Left lung (tissue), 10 donors: ENCODE results near the gene ANKRD9. TPM values are rescaled to one million over a fixed set of nuclear protein-coding genes. Genes with fewer than 3 reads are reported as not detected.

Experiments
- ATAC-seq: fragments of 200-7000 bp; cut with Tn5 transposase; one replicate; pipeline ENCODE4 v1.9.1; 2020; ENCODE audit warnings: moderate library complexity
- DNase-seq, 4 donors: peaks; one replicate each; pipeline ENCODE4 v3.0.0-alpha.2; 2013 to 2020
- H3K27ac ChIP-seq, 2 donors: fragments of 200-600 bp; sonication (generic) in 1 of 2; one replicate each; pipeline versions ENCODE4 v1.5.0 to v1.8.0; 2020 to 2021
- H3K27me3 ChIP-seq, 2 donors: fragments of 200-600 bp; sonication (generic) in 1 of 2; one replicate each; pipeline versions ENCODE4 v1.5.0 to v1.8.0; 2020 to 2021
- H3K36me3 ChIP-seq, 2 donors: fragments of 200-600 bp; sonication (generic) in 1 of 2; one replicate each; pipeline versions ENCODE4 v1.5.0 to v1.8.0; 2020 to 2021
- H3K4me1 ChIP-seq, 2 donors: fragments of 200-600 bp; one replicate each; pipeline ENCODE4 v1.8.0; 2021
- H3K4me3 ChIP-seq, 2 donors: fragments of 200-600 bp; sonication (generic) in 1 of 2; one replicate each; pipeline versions ENCODE4 v1.5.0 to v1.8.0; 2020 to 2021; ENCODE audit warnings: mild to moderate bottlenecking in 1 of 2
- H3K9me3 ChIP-seq, 2 donors: fragments of 200-600 bp; sonication (generic) in 1 of 2; one replicate each; pipeline versions ENCODE4 v1.5.0 to v1.8.0; 2020 to 2021
- CTCF ChIP-seq, 2 donors: fragments of 200-600 bp; sonication (generic) in 1 of 2; IDR thresholded peaks; one replicate each; pipeline versions ENCODE4 v1.5.0 to v1.8.0; 2021; ENCODE audit warnings: antibody characterized with exemption in 2 of 2
- intact Hi-C, 2 donors: fragments of 100-400 bp; cut with DNase I; formaldehyde crosslinking; loops; one replicate each; pipeline versions ENCODE4 v1.11.2 to v1.14.2; 2022
- polyA plus RNA-seq, 6 donors: library from polyadenylated mRNA; unstranded; fragments of 120-200 nt; gene quantifications; one replicate each; pipeline ENCODE4 v1.2.1, GENCODE V29; 2013; ENCODE audit not compliant: insufficient read length in 6 of 6
- total RNA-seq, 2 donors: library from RNA; stranded (reverse); fragmentation: NEBNext Ultra II Directional; extraction: Animal tissue kit (Norgen Biotek cat#: 25700); gene quantifications; one replicate each; pipeline ENCODE4 v1.2.1, GENCODE V29; 2021
- donor health status: DM: no; HTN: yes; CAD: no.
- donor health status: DM: no; HTN: no; CAD: no.

The ANKRD9 gene
- total and polyA plus RNA-seq, 8 donors: 3.4 to 32.3 (median 4.8) TPM

- intact Hi-C loops: no loop called here
- Histone ChIP-seq H3K9me3 (no peaks in the 10 kb centered on the region), H3K36me3 (peaks cover 0 to 11% of the 10 kb centered on the region in 2 donors), H3K27me3 (no peaks in the 10 kb centered on the region), H3K4me1 (peaks cover 0 to 26% of the 10 kb centered on the region in 2 donors), H3K4me3 (peak overlapping the region; percentile 40 to 53), H3K27ac (peak overlapping the region; percentile 47 to 67)
- DNase-seq (no peak), ATAC-seq (peak; percentile 19)
- TF ChIP-seq CTCF (IDR thresholded peaks at IDR 0.05): no peak
Measured at GRCh38 chr14:102508410-102508773, 1.2 kb downstream of the ANKRD9 start.

DNA sequence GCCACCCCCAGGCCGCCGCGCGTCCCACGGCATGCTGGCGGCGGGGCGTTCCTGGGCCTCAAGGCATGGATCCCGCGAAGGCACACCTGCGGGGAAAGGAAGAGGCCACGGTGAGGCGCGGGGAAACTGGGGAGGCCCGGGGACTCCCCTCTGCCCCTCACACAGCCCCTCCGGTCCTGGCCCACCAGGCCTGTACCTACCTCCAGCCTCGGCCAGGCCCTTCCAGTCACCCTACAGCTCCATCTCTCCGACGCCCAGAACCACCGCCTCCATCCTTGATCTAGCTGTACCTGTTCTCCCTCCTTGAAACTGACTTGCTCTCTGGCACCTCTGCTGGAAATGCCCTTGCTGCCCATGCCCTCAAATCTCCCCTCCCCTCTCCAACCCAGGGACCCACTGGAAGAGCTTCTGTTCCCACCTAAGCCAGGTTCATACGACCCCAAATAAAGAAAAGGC lies 1.7 kb downstream of the ANKRD9 start:
- no peak overlapping the region for H3K4me3 ChIP-seq
- peaks cover 0 to 26% of the 10 kb centered on the region in 2 donors for H3K4me1 ChIP-seq
- ATAC-seq: no peak
- no peak for DNase-seq
- H3K27ac ChIP-seq: no peak overlapping the region
- no peaks in the 10 kb centered on the region for H3K9me3 ChIP-seq
- peaks cover 0 to 11% of the 10 kb centered on the region in 2 donors for H3K36me3 ChIP-seq
- intact Hi-C loops: no loop called here
- TF ChIP-seq CTCF (IDR thresholded peaks at IDR 0.05): no peak
- no peaks in the 10 kb centered on the region for H3K27me3 ChIP-seq

DNA sequence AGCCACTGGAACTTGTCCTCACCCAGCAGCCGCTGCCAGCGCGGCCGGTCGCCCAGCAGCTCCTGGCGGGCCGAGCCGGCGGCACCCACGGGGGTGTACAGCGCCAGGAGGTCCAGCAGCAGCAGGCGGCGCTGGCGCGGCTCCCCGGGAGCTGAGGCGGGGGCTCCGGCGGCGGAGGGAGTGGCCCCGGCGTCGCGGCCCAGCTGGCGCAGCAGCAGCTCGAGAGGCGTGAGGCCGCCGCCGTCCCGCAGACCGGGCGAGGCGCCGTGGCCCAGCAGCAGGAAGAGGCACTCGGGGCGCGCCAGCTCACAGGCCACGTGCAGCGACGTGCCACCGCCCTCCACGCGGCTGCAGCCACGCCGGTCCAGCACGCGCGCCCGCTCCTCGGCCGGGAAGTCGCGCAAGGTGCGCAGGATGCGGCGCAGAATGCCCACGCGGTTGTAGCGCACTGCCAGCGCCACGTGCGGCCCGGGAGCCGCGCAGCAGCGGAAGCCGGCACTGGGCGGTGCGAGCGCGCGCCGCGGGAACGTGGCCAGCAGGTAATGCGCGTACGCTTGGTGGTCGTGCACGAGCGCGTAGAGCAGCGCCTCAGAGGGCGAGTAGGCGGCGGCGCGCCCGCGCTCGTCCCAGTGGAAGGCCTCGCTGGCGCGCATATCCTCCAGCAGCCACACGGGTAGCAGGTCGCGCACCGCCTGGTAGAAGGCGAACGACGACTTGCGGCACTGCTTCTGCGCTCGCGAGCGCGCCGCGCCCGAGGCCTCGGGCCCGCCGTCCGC lies 2.3 kb downstream of the ANKRD9 start:
- peaks cover 0 to 11% of the 10 kb centered on the region in 2 donors for H3K36me3 ChIP-seq
- DNase-seq: no peak
- peaks cover 0 to 26% of the 10 kb centered on the region in 2 donors for H3K4me1 ChIP-seq
- ATAC-seq: no peak
- H3K27me3 ChIP-seq: no peaks in the 10 kb centered on the region
- no peaks in the 10 kb centered on the region for H3K9me3 ChIP-seq
- intact Hi-C loops: no loop called here
- no peak overlapping the region for H3K27ac ChIP-seq
- TF ChIP-seq CTCF (IDR thresholded peaks at IDR 0.05): no peak
- no peak overlapping the region for H3K4me3 ChIP-seq

DNA sequence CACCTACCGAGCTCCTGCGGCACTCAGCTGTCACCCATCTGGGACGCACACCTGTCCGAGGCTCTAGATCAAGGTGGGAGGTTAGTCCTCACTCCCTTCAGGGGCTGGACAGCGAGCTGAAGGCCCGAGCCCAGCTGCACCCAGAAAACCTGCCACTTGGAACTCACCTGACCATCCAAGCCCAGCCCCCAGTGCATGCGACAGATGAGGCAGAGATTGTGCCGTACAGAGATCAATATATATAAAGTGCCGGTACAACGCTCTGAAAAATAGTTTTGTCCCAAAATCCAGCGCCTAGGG lies 3.0 kb downstream of the ANKRD9 start:
- Histone ChIP-seq H3K9me3 (no peaks in the 10 kb centered on the region), H3K4me3 (no peak overlapping the region), H3K4me1 (peaks cover 0 to 26% of the 10 kb centered on the region in 2 donors), H3K27ac (no peak overlapping the region), H3K36me3 (peaks cover 0 to 11% of the 10 kb centered on the region in 2 donors), H3K27me3 (no peaks in the 10 kb centered on the region)
- DNase-seq (no peak), ATAC-seq (no peak)
- no peak for TF ChIP-seq CTCF (IDR thresholded peaks at IDR 0.05)
- intact Hi-C loops: no loop called here

DNA sequence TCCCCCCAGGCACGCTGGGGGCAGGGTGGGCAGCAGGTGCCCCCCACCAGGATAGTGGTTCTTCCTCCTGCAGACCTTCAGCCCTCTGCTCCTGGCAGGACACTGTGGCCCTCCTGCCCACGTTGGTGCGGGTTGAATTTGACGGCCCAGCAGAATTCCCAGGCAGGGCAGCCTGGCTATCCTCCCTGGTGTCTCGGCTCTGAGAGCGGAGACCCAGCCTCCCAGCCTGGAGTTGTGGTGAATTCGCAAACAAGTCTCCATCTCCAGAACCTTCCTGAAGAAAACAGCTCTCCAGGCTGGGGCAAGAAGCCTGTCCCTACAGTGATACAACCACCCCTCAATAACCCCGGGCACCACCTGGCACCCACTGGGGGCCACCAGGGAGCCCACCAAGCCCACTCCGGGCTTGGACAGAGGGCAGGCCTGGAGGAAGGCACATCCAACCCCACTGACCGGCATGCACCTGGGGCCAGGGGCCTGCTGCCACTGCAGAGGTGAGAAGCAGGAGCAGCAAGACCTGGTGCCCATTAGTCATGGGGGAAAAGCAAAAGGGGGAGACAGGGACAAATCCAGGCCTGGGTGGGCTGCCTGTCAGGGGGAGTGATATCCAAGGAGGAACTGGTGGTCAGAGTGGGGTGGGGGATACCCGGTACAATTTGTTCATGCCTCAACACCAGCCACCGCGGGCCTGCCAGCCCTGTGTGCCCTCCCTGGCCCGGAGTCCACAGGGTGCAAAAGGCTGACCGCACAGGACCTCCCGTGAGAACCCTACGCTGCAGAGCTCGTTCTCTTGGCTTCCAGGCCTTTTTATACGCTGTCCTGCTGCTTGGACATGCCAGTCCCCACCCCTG lies 3.6 kb downstream of the ANKRD9 start:
- H3K27ac ChIP-seq: no peak overlapping the region
- TF ChIP-seq CTCF (IDR thresholded peaks at IDR 0.05): no peak
- DNase-seq: no peak

More for the DNA sequence above, 3.6 kb downstream of the ANKRD9 start:
- Histone ChIP-seq H3K4me3 (no peak overlapping the region), H3K9me3 (no peaks in the 10 kb centered on the region), H3K4me1 (peaks cover 0 to 25% of the 10 kb centered on the region in 2 donors), H3K36me3 (peaks cover 0 to 11% of the 10 kb centered on the region in 2 donors), H3K27me3 (no peaks in the 10 kb centered on the region)
- intact Hi-C loops: no loop called here
- no peak for ATAC-seq
